Skeletal muscle satellite cell (primary cell): ENCODE measurements around the gene ING4.

Experiments
- H3K27me3 ChIP-seq: 2 replicates; pipeline ENCODE4 v1.7.0; 2013; ENCODE audit warnings: low read length; ENCODE audit not compliant: control insufficient read depth, insufficient read depth
- H3K36me3 ChIP-seq: 2 replicates; pipeline ENCODE4 v1.7.0; 2013; ENCODE audit warnings: mild to moderate bottlenecking, control low read depth, low read length; ENCODE audit not compliant: insufficient read depth
- H3K4me1 ChIP-seq: 2 replicates; pipeline ENCODE4 v1.7.0; 2013; ENCODE audit warnings: low read length; ENCODE audit not compliant: control insufficient read depth, insufficient read depth
- H3K4me2 ChIP-seq: 2 replicates; pipeline ENCODE4 v1.7.0; 2013; ENCODE audit warnings: mild to moderate bottlenecking, low read length
- H3K4me3 ChIP-seq: 2 replicates; pipeline ENCODE4 v1.7.0; 2013; ENCODE audit warnings: low read length
- H3K9ac ChIP-seq: 2 replicates; pipeline ENCODE4 v1.7.0; 2013; ENCODE audit warnings: mild to moderate bottlenecking, low read depth, low read length, moderate library complexity
- H3K9me3 ChIP-seq: replicated peaks from 2 replicates; pipeline ENCODE4 v1.7.0; 2013; ENCODE audit warnings: mild to moderate bottlenecking, control low read depth, low read length

The ING4 gene

GRCh38 chr12:6696690-6697583 lies 34.0 kb upstream of the ING4 start:
- Histone ChIP-seq H3K4me2 (no peak overlapping the region), H3K9me3 (no peaks in the 10 kb centered on the region), H3K9ac (no peak overlapping the region), H3K4me1 (peaks cover 13% of the 10 kb centered on the region), H3K27me3 (peaks cover 36% of the 10 kb centered on the region), H3K36me3 (no peaks in the 10 kb centered on the region), H3K4me3 (no peak overlapping the region)

- Histone ChIP-seq H3K4me2 (no peak overlapping the region), H3K27me3 (peaks cover 24% of the 10 kb centered on the region), H3K9ac (no peak overlapping the region), H3K36me3 (no peaks in the 10 kb centered on the region), H3K4me3 (no peak overlapping the region), H3K9me3 (no peaks in the 10 kb centered on the region), H3K4me1 (peaks cover 9% of the 10 kb centered on the region)
Measured at GRCh38 chr12:6695313-6696045, 32.6 kb upstream of the ING4 start.

DNA sequence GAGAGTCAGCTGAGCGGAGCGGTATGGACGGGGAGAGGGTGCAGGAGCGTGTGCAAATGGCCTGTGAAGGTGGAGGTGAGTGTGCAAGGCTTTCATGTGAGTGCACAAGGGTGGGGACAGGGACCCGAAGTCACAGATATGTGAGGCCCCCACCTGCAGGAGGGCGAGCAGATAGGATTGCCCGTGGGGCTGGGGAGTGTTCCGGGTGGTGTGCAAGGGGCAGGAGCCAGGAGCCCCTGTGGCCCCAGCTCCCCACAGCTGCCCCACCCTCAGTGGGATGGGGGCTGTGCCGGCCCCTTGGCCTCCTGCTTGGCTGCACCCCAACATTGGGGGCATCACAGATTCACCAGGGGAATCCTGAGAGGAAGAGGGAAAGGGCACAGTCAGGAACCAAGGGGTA lies 31.8 kb upstream of the ING4 start:
- no peaks in the 10 kb centered on the region for H3K36me3 ChIP-seq
- no peak overlapping the region for H3K4me3 ChIP-seq
- H3K27me3 ChIP-seq: peaks cover 17% of the 10 kb centered on the region
- no peak overlapping the region for H3K9ac ChIP-seq
- H3K9me3 ChIP-seq: no peaks in the 10 kb centered on the region
- H3K4me1 ChIP-seq: peaks cover 6% of the 10 kb centered on the region
- no peak overlapping the region for H3K4me2 ChIP-seq

- Histone ChIP-seq H3K4me3 (no peak overlapping the region), H3K4me2 (no peak overlapping the region), H3K9ac (no peak overlapping the region), H3K27me3 (peaks cover 9% of the 10 kb centered on the region), H3K9me3 (no peaks in the 10 kb centered on the region), H3K4me1 (peaks cover 4% of the 10 kb centered on the region), H3K36me3 (no peaks in the 10 kb centered on the region)
Measured at GRCh38 chr12:6693832-6694355, 31.0 kb upstream of the ING4 start.

DNA sequence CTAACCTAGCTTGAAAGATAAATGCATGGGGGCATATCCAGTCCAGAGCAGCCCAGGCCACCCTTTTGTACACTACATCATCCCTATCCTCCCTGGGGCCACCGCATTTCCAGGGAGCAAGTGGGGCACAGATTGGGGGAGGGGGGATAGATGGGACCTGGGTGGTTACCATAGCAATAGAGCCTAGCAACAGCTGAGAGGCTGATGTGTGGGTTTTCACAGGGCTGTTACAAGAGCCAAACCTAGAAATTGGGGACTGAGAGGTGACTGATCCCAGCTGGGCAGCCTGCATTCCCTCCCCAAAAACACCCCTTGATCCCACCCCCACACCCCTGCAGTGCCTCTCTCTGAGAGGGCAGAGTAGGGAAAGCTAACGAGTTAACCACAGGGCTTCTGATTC lies 30.0 kb upstream of the ING4 start:
- Histone ChIP-seq H3K4me2 (no peak overlapping the region), H3K4me3 (no peak overlapping the region), H3K36me3 (no peaks in the 10 kb centered on the region), H3K4me1 (peaks cover 6% of the 10 kb centered on the region), H3K9ac (no peak overlapping the region), H3K9me3 (no peaks in the 10 kb centered on the region), H3K27me3 (peaks cover under 1% of the 10 kb centered on the region)

DNA sequence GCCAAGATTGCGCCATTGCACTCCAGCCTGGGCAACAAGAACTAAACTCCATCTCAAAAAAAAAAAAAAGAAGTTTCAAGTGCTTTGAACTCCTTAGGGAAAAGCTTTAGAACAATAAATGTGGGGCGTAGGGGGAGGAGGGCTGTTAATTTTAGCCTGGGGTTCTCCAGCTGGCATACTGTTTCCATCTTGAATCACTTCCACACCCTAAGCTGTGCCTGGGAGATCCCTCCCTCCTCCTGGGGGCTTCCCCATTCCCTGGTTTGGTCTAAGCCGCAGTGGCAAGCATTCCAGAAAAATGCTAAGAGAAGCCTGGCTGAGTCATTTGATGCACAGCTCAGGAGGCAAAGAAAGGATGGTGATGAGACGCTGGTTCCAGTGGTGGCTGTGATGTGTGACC lies 28.6 kb upstream of the ING4 start:
- peaks cover 16% of the 10 kb centered on the region for H3K4me1 ChIP-seq
- no peaks in the 10 kb centered on the region for H3K27me3 ChIP-seq
- no peak overlapping the region for H3K4me2 ChIP-seq
- no peaks in the 10 kb centered on the region for H3K9me3 ChIP-seq
- H3K36me3 ChIP-seq: peaks cover 3% of the 10 kb centered on the region
- no peak overlapping the region for H3K4me3 ChIP-seq
- H3K9ac ChIP-seq: no peak overlapping the region

- no peaks in the 10 kb centered on the region for H3K9me3 ChIP-seq
- no peaks in the 10 kb centered on the region for H3K27me3 ChIP-seq
- peak within 1 kb of the TSS; percentile 99 for H3K4me2 ChIP-seq
- H3K4me3 ChIP-seq: peak within 1 kb of the TSS; percentile 83
- H3K9ac ChIP-seq: peak within 1 kb of the TSS; percentile 98
- H3K4me1 ChIP-seq: peaks cover 16% of the 10 kb centered on the region
- H3K36me3 ChIP-seq: peaks cover 7% of the 10 kb centered on the region
Measured at GRCh38 chr12:6688999-6689882, 26.3 kb upstream of the ING4 start, which contains the start of gene ZNF384. ZNF384 (minus strand) TSS chr12:6689375; CDS start chr12:6679520, 9,855 bp downstream.

DNA sequence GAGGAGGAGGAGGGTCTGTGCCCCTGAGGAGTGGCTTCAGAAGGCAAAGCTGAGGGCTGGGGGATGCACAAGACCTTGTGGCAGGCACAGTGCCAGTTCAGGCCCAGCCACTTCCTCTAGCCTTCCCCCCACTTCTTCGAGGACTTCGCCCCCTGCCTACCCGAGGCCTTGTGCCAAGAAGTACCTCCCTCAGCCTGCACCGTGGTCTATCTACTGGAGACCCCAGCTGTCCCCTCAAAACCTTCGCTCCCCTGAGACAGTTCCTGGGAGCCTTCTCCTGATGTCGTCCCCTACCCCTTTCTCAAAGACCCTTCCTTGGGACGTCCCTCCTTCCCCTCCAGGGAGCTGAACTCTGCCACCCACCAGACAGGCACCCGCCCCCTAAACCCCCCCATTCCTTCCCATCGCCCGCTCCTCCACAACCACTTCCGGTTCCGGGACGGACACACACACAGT lies 25.7 kb upstream of the ING4 start:
- Histone ChIP-seq H3K4me3 (peak overlapping the region; percentile 83), H3K4me1 (peaks cover 16% of the 10 kb centered on the region), H3K36me3 (peaks cover 7% of the 10 kb centered on the region), H3K27me3 (no peaks in the 10 kb centered on the region), H3K9me3 (no peaks in the 10 kb centered on the region), H3K9ac (peak overlapping the region; percentile 98), H3K4me2 (peak overlapping the region; percentile 99)

DNA sequence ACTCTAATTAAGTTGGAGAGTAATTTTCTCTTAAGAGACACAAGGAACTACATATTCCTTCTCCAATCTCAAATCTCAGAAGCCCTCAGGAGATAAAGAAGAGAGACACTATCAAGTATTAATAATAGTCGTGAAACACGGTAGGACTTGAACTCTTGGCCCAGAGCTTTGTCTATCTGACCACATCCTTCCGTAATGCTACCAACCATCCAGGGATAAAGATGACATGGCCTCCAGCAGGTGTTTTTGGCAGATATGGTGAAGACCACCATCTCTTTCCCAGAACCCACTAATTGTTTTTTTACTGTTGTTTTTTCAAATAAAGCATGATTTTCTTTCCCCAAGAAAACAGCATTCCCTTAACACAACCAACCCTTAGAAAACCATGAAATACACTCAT lies 22.9 kb upstream of the ING4 start:
- no peaks in the 10 kb centered on the region for H3K27me3 ChIP-seq
- no peak overlapping the region for H3K4me3 ChIP-seq
- peaks cover 16% of the 10 kb centered on the region for H3K4me1 ChIP-seq
- H3K9ac ChIP-seq: no peak overlapping the region
- H3K9me3 ChIP-seq: no peaks in the 10 kb centered on the region
- no peak overlapping the region for H3K4me2 ChIP-seq
- peaks cover 16% of the 10 kb centered on the region for H3K36me3 ChIP-seq

- H3K36me3 ChIP-seq: peaks cover 25% of the 10 kb centered on the region
- no peak overlapping the region for H3K9ac ChIP-seq
- peaks cover 12% of the 10 kb centered on the region for H3K4me1 ChIP-seq
- no peak overlapping the region for H3K4me3 ChIP-seq
- no peaks in the 10 kb centered on the region for H3K27me3 ChIP-seq
- H3K9me3 ChIP-seq: no peaks in the 10 kb centered on the region
- H3K4me2 ChIP-seq: no peak overlapping the region
Measured at GRCh38 chr12:6684609-6685008, 21.7 kb upstream of the ING4 start.

- Histone ChIP-seq H3K9me3 (no peaks in the 10 kb centered on the region), H3K27me3 (no peaks in the 10 kb centered on the region), H3K9ac (no peak overlapping the region), H3K36me3 (peaks cover 79% of the 10 kb centered on the region), H3K4me3 (no peak overlapping the region), H3K4me2 (no peak overlapping the region), H3K4me1 (no peaks in the 10 kb centered on the region)
Measured at GRCh38 chr12:6676962-6677361, 14.0 kb upstream of the ING4 start.
